OCI-LY7 (cell line): Measurements from ENCODE around the gene RPTN.

ENCODE experiments used
- CTCF ChIP-seq: fragments of 200-600 bp; sonication (generic); conservative IDR thresholded peaks from 2 replicates; pipeline ENCODE4 v1.5.1; 2014; ENCODE audit warnings: mild to moderate bottlenecking, antibody characterized with exemption, low read length, moderate library complexity, mixed read lengths
- EZH2phosphoT487 ChIP-seq: fragments of 200-600 bp; sonication (generic); IDR thresholded peaks from 2 replicates; pipeline ENCODE4 v1.6.1; 2018; ENCODE audit warnings: low read depth, borderline replicate concordance, mild to moderate bottlenecking, mixed run types, antibody characterized with exemption, low read length, moderate library complexity, mixed read lengths

GRCh38 chr1:152104854-152105253 lies 54.2 kb downstream of the RPTN start:
- TF ChIP-seq CTCF (no peak), EZH2phosphoT487 (no peak)
